Liver (tissue), 3 donors: Measurements from ENCODE around the gene ABLIM3.

ENCODE experiments used
- CTCF ChIP-seq: fragments of 150-350 bp; IDR thresholded peaks from 2 replicates; pipeline ENCODE4 v1.5.1; 2017; ENCODE audit warnings: improper control_type of control experiment, low read depth, low read length; ENCODE audit not compliant: missing input control
- EGR1 ChIP-seq, 2 donors: IDR thresholded peaks; 2 replicates each; pipeline ENCODE4 v1.6.1; 2016 to 2018; ENCODE audit warnings: antibody characterized with exemption in 2 of 2, low read depth in 2 of 2
- GABPA ChIP-seq, 2 donors: IDR thresholded peaks in 1 of 2; conservative IDR thresholded peaks in 1 of 2; 2 replicates each; pipeline ENCODE4 v1.6.1; 2016; ENCODE audit warnings: antibody characterized with exemption in 2 of 2, mild to moderate bottlenecking in 1 of 2, moderate library complexity in 1 of 2
- JUND ChIP-seq, 2 donors: IDR thresholded peaks; 2 replicates each; pipeline ENCODE4 v1.6.1; 2016; ENCODE audit warnings: antibody characterized with exemption in 2 of 2
- MAX ChIP-seq: IDR thresholded peaks from 2 replicates; pipeline ENCODE4 v1.6.1; 2016; ENCODE audit warnings: antibody characterized with exemption
- NR2F2 ChIP-seq: IDR thresholded peaks from 2 replicates; pipeline ENCODE4 v1.6.1; 2016; ENCODE audit warnings: antibody characterized with exemption
- RAD21 ChIP-seq, 2 donors: IDR thresholded peaks; 2 replicates each; pipeline ENCODE4 v1.6.1; 2016; ENCODE audit warnings: antibody characterized with exemption in 2 of 2, mild to moderate bottlenecking in 2 of 2
- REST ChIP-seq: IDR thresholded peaks from 2 replicates; pipeline ENCODE4 v1.6.1; 2016; ENCODE audit warnings: antibody characterized with exemption, mild to moderate bottlenecking
- RXRA ChIP-seq, 2 donors: IDR thresholded peaks; 2 replicates each; pipeline ENCODE4 v1.6.1; 2017 to 2018; ENCODE audit warnings: antibody characterized with exemption in 2 of 2, mild to moderate bottlenecking in 1 of 2
- SP1 ChIP-seq: IDR thresholded peaks from 2 replicates; pipeline ENCODE4 v1.6.1; 2018; ENCODE audit warnings: antibody characterized with exemption, mild to moderate bottlenecking
- TAF1 ChIP-seq: conservative IDR thresholded peaks from 2 replicates; pipeline ENCODE4 v1.6.1; 2016; ENCODE audit warnings: antibody characterized with exemption, mild to moderate bottlenecking
- YY1 ChIP-seq: IDR thresholded peaks from 2 replicates; pipeline ENCODE4 v1.6.1; 2016; ENCODE audit warnings: antibody characterized with exemption, mild to moderate bottlenecking
- ZBTB33 ChIP-seq: IDR thresholded peaks from 2 replicates; pipeline ENCODE4 v1.6.1; 2016; ENCODE audit warnings: antibody characterized with exemption
- TF ChIP-seq, protein P1 (sequence below): IDR thresholded peaks from 2 replicates; pipeline ENCODE4 v1.6.1; 2016; ENCODE audit warnings: antibody characterized with exemption
- donor health status: healthy.
- donor health status: healthy.

DNA sequence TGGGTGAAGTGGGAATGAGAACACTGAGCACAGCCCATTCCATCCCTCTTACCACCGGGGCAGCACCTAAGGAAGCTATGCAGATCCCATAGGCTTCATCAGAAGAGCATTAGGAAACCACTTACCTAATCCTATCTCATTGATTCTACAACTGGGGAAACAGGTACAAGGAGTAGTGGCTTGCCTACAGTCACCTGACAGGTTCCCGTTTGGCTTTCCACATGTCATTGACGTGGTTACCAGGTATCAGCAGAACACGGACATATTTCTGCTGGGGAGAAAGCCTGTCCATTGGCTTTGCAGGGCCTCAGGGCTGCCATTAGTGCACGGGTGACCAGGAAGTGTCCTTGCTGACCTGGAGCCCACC is 141.7 kb downstream of the ABLIM3 start:
- TF ChIP-seq MAX (no peak), CTCF (no peak), ZBTB33 (no peak), RAD21 (IDR thresholded peaks at IDR 0.05) (no peak), NR2F2 (no peak), EGR1 (IDR thresholded peaks at IDR 0.05; ENCODE audit: low read depth in 2 of 2) (no peak), RXRA (IDR thresholded peaks at IDR 0.05) (no peak), GABPA (IDR thresholded peaks at IDR 0.05 in 1 of 2, conservative IDR thresholded peaks at IDR 0.05 in 1 of 2) (no peak), TAF1 (no peak), JUND (IDR thresholded peaks at IDR 0.05) (no peak), REST (no peak), SP1 (no peak), YY1 (no peak)
- TF ChIP-seq, protein P1, sequence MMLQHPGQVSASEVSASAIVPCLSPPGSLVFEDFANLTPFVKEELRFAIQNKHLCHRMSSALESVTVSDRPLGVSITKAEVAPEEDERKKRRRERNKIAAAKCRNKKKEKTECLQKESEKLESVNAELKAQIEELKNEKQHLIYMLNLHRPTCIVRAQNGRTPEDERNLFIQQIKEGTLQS: no peak
